ENCODE data around the gene ZNF311. TPM values are rescaled to one million over a fixed set of nuclear protein-coding genes. Genes with fewer than 3 reads are reported as not detected.
A peak's percentile ranks its signal among the peaks of the same experiment; 100 is the strongest.

The ZNF311 gene
- total and polyA plus RNA-seq, 9 of the 15 experiments (the other 6 are each of a cell fraction or from before 2014, with no cell fraction given): 5.1 to 10.0 (median 7.5) TPM

- TF ChIP-seq RBM17 (IDR thresholded peaks at IDR 0.05; ENCODE audit: borderline replicate concordance, low read depth, low read length) (no peak), HNRNPH1 (optimal IDR thresholded peaks at IDR 0.05; ENCODE audit: low read depth, low read length) (no peak), POLR2B (IDR thresholded peaks at IDR 0.05; ENCODE audit: low read depth, partially characterized antibody) (peak; percentile 90), ZNF24 (IDR thresholded peaks at IDR 0.05) (peak; percentile 27; the same call in 1 of the 2 replicates), VEZF1 (CRISPR knock-in tag; IDR thresholded peaks at IDR 0.05) (peak; percentile 66), UBTF (IDR thresholded peaks at IDR 0.05; ENCODE audit: borderline replicate concordance in 1 of 2, low read depth in 2 of 2, low read length in 2 of 2) (0 out of 4 replicates have a peak, but pooled peaks of 1 of the 2 experiments have one; percentile 19), CREB5 (CRISPR knock-in tag; IDR thresholded peaks at IDR 0.05) (no peak), MTA3 (IDR thresholded peaks at IDR 0.05; ENCODE audit: borderline replicate concordance) (peak; percentile 80; the same call in 1 of the 2 replicates), TBP (optimal IDR thresholded peaks at IDR 0.05; ENCODE audit: low read depth, low read length) (peak; percentile 74), ZKSCAN8 (CRISPR knock-in tag; IDR thresholded peaks at IDR 0.05) (peak; percentile 76), DMBX1 (CRISPR knock-in tag; IDR thresholded peaks at IDR 0.05; ENCODE audit: borderline replicate concordance) (peak; percentile 86; the same call in 1 of the 2 replicates), ARID1B (IDR thresholded peaks at IDR 0.05) (peak; percentile 55), ZNF124 (CRISPR knock-in tag; IDR thresholded peaks at IDR 0.05) (no peak), BACH1 (tag; IDR thresholded peaks at IDR 0.05) (no peak), FOXJ2 (tag; IDR thresholded peaks at IDR 0.05) (no peak), FIP1L1 (IDR thresholded peaks at IDR 0.05; ENCODE audit: low read depth, low read length, poor library complexity, severe bottlenecking) (no peak), MAX (CRISPR knock-in tag; IDR thresholded peaks at IDR 0.05) (peak; percentile 46; the same call in 1 of the 2 replicates), TAF9B (IDR thresholded peaks at IDR 0.05; ENCODE audit: partially characterized antibody) (peak; percentile 82), ZNF398 (CRISPR knock-in tag; IDR thresholded peaks at IDR 0.05) (no peak), NCOR1 (IDR thresholded peaks at IDR 0.05) (peak; percentile 50; the same call in 1 of the 2 replicates)
These were observed at the start of gene ZNF311 (continued) for GRCh38 chr6:29005183-29005885.
